IPS-11a (cell line): Measurements from ENCODE around the gene CCSER1.
"Not testable (repeated sequence)": the region's sequence is repeated elsewhere in the genome, so short reads cannot be mapped to it uniquely, and the experiment has no call there.

Experiments used
- H3K4me3 ChIP-seq: one replicate; pipeline ENCODE4 v1.5.1; 2013; ENCODE audit warnings: low read depth, low read length, control low read depth

Gene CCSER1

GRCh38 chr4:91319556-91320268 is 1192.5 kb downstream of the CCSER1 start:
- H3K4me3 ChIP-seq: no peak overlapping the region

GRCh38 chr4:91322961-91323360 is 1195.8 kb downstream of the CCSER1 start:
- H3K4me3 ChIP-seq: no peak overlapping the region

GRCh38 chr4:91325495-91325894 is 1198.3 kb downstream of the CCSER1 start:
- H3K4me3 ChIP-seq: no peak overlapping the region

- H3K4me3 ChIP-seq: not testable (repeated sequence)
Measured at GRCh38 chr4:91326167-91326566, 1199.0 kb downstream of the CCSER1 start.

DNA sequence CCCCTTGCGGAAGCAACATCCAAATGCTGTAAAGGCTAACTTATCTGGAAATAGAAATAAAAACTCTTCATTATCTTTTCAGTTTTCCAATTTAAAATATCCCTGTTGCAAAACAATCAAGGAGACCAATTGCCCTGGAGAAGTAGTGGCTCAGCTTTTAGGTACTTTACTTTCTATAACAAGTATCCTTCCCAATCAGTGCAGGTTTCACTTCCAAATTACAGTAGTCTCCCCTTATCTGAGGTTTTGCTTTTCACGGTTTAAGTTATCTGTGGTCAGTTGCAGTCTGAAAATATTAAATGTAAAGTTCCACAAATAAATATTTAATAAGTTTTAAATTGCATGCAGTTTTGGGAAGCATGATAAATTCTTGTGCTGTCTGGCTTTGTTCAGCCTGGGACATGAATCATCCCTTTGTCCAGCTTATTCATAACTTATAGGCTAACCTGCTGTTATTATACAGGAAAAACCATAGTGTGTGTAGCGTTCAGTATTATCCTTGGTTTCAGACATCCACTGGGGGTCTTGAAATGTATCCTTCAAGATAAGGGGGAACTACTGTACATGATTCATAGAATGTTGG is 1203.5 kb downstream of the CCSER1 start:
- no peak overlapping the region for H3K4me3 ChIP-seq

- H3K4me3 ChIP-seq: no peak overlapping the region
Measured at GRCh38 chr4:91340822-91341221, 1213.6 kb downstream of the CCSER1 start.

DNA sequence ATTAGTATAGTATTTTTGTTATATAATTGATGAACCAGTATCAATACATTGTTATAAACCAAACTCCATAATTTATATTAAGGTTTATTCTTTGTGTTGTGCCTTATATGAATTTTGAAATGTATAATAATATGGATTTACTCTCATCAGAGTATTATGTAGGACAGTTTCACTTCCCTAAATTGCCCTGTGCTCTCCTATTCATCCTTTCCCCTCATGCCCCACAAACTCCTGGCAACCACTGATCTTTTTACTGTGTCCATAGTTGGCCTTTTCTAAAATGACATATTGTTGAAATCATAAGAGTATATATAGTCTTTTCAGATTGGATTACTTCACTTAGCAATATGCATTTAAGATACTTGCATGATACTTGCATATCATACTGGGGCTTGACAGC is 1218.4 kb downstream of the CCSER1 start:
- H3K4me3 ChIP-seq: no peak overlapping the region

GRCh38 chr4:91356496-91356895 is 1229.3 kb downstream of the CCSER1 start:
- H3K4me3 ChIP-seq: not testable (repeated sequence)

DNA sequence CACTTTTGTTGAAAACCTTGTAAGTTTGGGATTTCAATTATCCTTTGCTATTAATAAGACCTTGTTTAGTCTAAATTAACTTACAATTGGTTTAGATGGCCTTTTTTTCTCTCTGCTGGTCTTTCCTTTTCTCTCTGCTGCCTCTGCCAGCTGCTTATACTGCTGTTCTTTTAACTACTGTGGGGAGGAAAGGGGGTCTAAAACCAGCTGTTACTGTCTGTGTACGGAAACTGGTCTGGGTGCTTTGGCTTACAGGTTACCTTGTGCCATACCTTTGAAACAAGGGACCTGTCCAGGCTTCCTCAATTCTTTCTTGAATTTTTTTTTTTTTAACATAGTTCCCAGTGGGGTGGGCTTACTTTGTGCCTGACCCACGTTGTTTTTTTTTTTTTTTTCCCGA is 1230.8 kb downstream of the CCSER1 start:
- H3K4me3 ChIP-seq: not testable (repeated sequence)

DNA sequence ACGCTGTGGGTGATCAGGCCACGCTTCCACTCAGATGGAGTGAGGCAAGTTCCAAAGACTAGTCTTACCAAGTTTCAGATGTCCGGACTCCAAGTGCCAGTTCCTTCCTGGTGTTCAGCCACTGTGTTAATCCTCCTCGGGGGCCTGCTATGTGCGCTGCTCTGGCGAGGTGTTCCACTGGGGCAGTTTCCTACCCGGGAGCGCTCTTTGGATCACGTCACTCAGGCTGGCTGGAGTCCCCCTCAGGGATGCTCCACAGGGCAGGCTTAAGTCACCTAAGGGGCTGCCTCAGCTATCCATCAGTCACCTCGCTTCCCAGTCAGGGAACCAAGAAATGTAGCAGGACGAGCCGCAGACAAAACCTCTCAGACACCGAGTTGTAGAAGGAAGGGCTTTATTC is 1231.4 kb downstream of the CCSER1 start:
- not testable (repeated sequence) for H3K4me3 ChIP-seq

DNA sequence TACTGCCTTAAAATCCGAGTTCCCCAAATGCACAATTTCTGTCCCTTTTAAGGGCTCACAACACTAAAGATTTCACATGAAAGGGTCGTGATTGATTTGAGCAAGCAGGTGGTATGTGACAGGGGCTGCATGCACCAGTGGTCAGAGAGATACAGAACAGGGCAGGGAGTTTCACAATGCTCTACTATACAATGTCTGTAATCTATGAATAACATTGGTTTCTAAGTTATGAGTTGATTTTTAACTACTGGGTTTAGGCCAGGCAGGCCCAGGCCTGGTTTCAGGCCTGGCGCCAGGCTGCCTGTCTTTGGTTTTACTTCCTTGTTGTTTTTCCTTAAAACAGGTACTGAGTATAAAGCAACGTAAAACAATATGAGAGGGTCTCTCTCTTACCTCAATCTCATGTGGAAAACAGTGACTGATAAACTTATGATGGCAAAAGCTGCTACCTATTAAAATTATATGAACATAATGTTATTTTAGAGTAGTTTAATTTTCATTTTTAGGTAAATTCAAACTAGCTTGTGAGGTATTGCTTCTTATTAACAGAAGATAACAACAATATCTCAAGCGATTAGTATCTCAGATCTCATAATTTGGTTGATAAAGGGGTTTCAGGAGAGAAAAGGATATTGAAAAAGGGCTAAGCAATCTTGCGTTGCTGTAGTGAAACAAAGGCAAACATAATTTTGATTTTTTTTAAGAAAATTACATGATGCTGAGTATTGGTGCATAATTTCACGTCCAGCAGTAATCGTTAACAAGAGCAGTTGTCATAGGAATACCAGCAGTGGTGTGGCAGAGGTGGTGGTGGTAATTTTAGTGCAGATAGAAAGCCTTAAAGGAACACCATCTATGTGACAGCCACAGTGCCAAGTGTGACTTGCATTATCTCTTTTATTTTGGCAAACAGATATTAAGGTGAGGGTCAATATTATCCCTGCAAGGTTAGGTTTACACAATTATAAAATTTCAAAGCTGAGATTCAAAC is 1232.1 kb downstream of the CCSER1 start:
- no peak overlapping the region for H3K4me3 ChIP-seq

DNA sequence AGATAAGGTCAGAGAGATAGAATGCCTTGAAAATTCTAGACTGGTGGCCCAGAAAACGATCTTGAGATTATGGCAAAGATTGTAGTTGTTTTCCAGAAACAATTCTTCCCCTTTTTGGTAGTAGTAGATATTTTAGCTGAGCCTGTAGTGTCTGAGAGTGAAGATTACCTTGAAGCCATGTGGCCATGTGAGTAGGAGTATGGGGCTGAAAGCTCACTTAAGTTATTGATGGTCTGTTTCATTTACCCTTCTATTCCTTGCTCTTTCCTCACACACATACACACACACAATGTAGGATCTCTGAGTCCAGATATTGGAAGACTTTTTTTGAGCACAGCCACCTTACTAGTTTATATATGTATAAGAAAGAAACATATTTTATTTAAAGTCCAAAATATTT is 1234.9 kb downstream of the CCSER1 start:
- H3K4me3 ChIP-seq: no peak overlapping the region

- no peak overlapping the region for H3K4me3 ChIP-seq
Measured at GRCh38 chr4:91366554-91366953, 1239.4 kb downstream of the CCSER1 start.

DNA sequence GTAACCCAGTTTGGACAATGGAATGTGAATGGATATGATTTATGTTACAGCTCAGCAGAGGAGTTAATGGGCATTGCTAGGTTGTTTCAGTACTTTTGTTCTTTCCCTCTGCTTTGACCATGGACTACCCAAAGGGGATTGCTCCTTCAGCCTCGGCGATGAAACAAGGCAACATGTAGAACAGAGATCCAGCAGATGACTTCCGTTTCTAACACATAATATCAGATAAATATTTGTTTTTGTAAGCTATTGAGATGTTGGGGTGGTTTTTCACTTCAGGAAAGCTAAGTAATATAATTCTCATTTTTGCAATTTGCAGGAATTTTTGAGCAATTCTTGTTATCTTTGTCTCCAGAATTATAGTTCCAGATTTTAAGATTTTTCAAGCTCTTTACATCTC is 1241.9 kb downstream of the CCSER1 start:
- H3K4me3 ChIP-seq: no peak overlapping the region

DNA sequence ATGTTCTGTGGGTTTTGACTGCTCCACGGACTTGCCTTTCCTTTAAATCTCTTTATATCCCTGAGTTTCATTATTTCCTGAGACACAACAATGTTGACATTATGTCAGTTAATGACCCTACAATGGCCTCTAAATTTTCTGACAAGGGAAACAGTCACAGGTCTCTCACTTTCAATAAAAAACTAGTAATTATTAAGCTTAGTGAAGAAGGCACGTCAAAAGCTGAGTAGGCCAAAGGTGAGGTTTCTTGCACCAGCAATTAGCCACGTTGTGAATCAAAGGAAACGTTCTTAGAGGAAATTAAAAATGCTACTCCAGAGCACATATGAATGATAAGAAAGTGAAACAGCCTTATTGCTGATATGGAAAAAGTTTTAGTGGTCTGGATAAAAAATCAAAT is 1246.4 kb downstream of the CCSER1 start:
- no peak overlapping the region for H3K4me3 ChIP-seq

DNA sequence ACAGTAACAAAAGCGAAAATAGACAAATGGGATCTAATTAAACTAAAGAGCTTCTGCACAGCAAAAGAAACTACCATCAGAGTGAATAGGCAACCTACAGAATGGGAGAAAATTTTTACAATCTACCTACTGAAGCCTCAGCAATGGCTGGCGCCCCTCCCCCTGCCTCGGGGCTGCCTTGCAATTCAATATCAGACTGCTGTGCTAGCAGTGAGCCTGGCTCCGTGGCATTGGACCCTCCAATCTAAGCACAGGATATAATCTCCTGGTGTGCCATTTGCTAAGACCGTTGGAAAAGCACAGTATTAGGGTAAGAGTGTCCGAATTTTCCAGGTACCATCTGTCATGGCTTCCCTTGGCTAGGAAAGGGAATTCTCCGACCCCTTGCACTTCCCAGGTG is 1278.2 kb downstream of the CCSER1 start:
- H3K4me3 ChIP-seq: not testable (repeated sequence)

DNA sequence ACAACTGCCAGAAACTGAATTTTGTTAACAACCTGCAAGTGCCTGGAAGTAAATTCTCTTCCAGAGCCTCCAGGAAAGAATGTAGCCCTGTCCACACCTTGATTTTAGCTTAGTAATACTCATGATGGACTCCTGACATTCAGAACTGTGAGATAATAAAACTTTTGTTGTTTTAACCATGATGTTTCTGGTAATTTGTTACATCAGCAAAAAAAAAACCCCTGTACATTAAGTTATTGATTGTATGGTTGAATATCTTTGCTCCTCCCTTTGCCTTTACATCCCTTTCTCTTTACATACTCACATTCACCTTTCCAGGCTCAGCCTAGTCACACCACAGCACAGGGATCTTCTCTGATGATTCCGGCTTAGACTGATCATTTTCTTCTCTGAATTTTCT is 1294.8 kb downstream of the CCSER1 start:
- no peak overlapping the region for H3K4me3 ChIP-seq

DNA sequence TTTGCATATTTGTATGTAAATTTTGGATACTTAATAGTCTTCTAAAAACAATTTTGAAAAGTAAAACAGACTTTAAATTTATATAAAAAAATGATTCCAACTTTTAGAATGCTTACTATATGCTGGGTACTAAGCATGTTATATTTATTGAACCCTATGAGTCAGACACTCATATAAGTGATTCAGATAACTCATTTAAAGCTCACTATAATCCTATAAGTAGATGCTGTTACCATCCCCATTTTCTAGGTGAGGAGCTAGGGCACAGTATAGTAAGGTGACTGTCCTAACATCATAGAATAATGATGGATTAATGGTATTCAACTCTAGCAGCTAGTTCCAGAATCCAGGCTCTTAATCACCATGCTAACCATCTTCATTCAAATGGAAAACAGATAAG is 1299.5 kb downstream of the CCSER1 start:
- no peak overlapping the region for H3K4me3 ChIP-seq

GRCh38 chr4:91427171-91427570 is 1300.0 kb downstream of the CCSER1 start:
- no peak overlapping the region for H3K4me3 ChIP-seq

DNA sequence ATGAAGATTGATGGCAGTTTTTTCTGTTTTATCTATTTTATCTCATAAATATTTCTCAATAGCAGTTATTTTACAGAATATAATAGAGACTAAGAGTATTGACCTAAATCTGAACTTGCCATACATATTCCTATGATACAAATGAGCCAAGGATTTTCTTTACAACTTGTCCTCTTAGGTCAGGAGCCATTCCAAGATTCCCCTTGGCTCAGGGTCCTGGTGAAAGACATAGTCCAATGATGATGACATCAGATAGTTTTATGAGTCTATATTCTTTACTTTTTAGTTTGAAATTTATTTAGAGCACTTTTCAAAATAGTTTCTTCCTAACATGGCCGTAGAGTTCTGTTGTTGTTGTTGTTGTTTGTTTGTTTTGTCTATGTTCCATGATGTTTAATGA is 1307.4 kb downstream of the CCSER1 start:
- H3K4me3 ChIP-seq: no peak overlapping the region

DNA sequence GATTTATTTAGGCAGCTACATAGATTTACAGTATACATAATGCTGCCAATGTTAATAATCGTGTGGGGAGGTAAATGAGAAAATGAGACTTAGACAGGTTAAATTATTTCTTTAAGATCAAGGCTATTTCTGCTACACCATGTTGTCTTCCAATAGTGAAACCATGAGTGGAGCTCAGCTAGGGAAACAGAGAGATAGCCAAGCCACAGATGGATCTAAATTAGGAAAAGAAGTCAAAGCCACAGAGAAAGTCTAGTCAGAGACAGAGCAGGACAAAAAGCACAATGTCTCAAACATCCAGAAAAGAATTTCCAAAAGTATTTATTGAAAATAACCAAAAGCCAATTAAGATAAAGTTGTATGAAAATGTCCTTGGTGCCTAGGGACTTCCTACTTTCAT is 1309.4 kb downstream of the CCSER1 start:
- H3K4me3 ChIP-seq: no peak overlapping the region

- no peak overlapping the region for H3K4me3 ChIP-seq
Measured at GRCh38 chr4:91447168-91447567, 1320.0 kb downstream of the CCSER1 start.
